Left kidney (tissue), 2 donors: ENCODE measurements around the gene PTTG1IP. TPM values are rescaled to one million over a fixed set of nuclear protein-coding genes. Genes with fewer than 3 reads are reported as not detected.

Experiments used
- DNase-seq: peaks from one replicate; pipeline ENCODE4 v3.0.0-alpha.2; 2013
- polyA plus RNA-seq: library from polyadenylated mRNA; unstranded; fragments of 120-200 nt; gene quantifications from one replicate; pipeline ENCODE4 v1.2.1, GENCODE V29; 2013; ENCODE audit not compliant: insufficient read length

PTTG1IP gene
- polyA plus RNA-seq, 1 donor, result 298 TPM

DNA sequence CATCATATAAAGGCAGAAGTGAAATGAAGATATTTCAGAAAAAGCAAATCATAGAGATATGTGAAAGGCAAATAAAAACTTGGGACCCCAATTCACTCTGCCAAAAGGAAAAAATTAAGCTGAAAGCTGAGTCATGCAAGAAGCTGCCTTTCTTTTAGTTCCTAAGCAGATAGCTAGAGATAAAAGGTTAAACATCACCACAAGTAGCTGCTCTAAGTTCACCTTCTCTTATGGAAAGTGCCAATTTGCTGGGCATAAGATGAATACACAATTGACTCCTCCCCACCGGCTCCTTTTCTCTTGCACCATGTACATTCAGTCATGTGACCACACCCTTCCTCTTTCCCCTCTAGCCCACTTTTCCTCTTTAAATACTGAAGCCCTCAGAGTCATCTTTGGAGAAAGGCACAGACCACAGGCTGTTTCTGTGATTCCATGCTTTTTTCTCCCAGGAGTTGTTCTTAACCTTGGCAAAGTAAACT, 50.3 kb downstream of the PTTG1IP start:
- DNase-seq, result no peak

DNA sequence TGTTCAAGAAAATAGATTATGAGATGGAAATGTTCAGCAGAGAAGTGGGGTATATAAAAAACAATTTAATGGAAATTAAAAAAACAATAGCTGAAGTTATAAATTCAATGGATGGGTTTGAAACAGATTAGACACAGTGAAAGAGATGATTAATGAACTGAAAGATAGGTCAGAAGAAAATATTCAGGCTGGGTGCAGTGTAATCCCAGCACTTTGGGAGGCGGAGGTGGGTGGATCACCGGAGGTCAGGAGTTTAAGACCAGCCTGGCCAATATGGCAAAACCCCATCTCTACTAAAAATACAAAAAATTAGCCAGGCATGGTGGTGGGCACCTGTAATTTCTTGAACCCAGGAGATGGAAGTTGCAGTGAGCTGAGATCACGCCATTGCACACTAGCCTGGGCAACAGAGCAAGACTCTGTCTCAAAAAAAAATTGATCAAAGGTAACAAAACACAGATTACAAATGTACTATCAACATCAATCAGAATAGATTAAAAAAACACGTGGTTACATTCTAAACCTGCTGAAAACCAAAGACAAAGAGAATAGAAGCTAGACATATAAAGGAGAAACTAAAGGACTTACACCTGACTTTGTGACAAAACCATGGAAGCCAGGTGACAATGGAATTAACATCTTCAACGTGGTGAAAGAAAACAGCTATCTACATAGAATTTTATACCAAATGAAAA, 50.9 kb downstream of the PTTG1IP start:
- no peak for DNase-seq

DNA sequence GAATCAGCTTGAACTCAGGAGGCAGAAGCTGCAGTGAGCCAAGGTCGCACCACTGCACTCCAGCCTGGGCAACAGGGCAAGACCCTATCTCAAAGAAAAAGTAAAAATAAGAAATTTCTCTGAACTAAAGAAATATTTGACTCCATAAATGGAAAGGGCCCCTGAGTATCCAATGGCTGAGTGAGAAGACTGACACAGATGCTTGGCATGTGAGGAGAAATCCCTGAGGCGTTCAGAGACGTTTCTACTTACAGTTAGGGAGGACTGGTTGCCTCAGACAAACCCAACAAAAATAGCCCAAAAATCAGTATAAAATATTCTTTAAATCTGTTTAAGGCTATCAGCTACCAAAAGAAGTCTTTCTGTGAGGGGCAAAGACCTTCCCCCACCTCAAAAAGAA, 52.6 kb downstream of the PTTG1IP start:
- no peak for DNase-seq

DNA sequence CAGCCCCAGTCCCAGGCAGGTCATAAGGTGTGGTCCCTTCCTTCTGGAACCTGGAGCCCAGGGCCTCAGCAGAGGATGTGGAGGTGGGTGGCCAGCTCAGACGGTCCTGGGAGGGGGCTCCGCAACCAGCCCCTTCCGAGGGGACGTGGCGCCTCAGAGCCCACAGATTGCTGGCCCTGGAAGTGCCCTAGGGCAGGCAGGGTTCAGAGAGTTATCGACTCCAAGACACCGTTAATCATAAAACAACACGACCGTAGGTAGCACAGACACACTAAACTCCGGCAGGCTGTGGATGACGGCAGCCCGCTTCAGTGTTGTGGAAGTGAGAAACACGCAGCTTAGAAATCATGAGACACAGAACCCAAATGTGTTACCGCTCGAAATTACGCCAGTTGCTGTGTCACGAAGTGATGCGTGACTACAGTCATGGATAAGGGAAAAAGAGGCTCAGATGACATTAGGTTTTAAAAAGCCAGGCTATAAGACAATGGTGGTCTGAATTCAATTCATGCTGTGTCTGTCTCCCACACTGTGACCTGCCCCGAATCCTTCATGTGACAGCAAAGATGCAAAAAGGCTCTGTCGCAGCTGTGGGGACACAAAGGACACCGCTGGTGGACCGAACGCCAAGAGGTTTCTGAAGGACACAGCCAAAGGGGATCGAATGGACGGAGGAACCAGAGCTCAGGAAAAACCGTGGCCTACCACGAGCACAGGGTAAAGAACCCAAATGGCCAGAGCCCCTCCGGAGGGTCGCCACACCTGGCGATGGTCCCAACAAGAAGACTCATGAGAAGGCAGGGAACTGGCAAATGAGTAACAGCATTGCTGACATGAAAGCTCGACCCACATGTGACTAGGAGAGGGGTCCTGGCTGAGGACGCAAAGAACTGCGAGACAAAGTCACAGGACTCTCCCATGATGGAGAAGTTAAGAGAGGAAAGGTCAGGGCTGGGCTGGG, 53.9 kb downstream of the PTTG1IP start:
- DNase-seq, result no peak

DNA sequence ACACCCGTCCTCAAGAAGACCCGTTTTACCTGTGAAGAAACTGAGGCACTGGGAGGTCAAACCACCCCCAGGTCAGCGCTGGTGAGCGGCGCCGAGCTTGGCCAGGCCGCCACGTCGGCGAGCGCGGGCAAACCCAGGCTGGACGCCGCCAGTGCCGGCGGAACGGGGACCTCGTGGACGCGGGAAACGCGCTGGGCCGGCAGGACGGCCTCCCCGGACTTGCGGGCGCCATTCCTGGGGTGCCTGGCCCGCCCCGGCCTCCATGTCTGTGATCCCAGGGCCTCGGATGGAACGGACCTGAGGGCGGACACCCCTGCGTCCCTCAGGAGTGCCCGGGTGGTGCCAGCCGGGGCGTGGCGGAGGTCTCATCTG, 54.9 kb downstream of the PTTG1IP start:
- DNase-seq, result no peak

DNA sequence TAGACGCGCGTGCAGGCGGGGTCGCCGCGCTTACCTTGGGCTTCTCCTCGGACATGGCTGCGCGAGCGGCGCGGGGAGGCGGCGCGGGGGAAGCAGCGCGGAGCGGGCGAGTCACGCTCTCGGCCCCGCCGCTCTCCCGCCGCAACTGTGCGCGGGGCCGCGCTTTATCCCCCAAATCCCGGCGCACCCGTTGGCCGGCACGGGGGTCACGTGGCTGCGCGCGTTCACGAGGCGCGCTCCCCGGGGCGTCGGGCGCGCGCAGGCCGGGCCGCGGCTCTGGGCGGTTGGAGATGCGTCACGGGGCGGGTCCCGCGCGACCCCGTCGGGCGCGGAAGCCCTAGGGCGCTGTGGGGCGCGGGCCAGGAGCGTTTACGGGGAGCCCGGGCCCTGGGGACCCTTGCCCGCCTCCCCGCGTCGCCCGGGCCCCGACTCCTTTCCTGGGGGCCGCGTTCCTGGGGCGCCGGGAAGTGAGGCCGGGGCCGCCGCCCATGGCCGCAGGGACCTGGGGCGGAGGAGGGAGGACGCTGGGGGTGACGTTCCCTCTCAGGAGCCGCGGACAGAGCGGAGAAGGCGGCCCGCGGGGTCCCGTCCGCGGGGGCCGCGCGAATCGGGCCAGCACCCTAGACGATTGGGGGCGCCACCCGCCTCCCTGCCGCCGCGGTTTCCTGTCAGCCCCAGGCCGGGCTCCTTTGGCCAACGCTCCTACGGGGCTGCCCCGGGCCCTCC, 55.4 kb downstream of the PTTG1IP start, which contains the start of gene SUMO3:
SUMO3 (minus strand) TSS at position 149 of the 726 bp plus-strand sequence; CDS start at position 55, 94 bp downstream.
- DNase-seq, result peak; percentile 77

DNA sequence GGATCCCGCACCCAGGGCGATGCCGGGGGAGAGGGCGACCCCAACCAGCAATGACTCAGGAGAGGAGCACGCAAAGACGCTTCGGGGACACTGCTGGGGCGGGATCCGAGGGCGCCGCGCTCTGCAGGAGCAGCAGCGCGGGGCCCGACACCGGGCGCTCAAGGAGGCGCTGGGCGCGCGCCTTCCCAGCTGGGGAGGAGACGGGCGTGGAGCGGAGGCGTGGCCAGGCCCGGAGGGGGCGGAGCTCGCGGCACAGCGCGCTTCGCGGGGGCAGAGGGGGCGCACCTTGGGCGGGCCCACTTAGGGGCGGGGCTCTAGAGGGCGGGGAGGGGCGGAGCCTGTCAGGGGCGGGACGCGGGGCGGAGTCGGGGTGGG, 56.0 kb downstream of the PTTG1IP start:
- DNase-seq, result peak; percentile 86

DNA sequence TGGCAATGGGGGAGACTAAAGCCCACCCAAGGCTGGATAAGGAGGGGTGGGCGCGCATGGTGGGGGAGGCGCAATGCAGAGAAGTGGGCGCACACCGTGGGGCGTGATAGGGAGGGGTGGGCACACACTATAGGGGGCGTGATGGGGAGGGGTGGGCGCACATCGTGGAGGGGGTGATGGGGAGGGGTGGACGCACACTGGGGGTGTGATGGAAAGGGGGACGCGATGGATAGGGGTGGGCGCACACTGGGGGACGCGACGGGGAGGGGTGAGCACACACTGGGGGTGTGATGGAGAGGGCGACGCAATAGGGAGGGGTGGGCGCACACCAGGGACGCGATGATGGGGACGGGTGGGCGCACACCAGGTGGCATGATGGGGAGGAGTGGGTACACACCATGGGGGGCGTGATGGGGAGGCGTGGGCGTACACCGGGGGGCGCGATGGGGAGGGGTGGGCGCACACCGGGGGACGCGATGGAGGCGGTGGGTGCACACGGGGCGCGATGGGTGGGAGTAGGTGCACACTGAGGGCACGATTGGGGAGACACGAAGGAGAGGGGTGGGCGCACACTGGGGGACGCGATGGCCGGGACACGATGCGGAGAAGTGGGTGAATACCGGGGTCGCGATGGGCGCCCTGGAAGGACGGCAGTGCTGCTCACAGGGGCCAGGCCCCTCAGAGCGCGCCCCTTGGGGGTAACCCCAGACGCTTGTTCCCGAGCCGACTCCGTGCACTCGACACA, 56.6 kb downstream of the PTTG1IP start:
- DNase-seq, result no peak

DNA sequence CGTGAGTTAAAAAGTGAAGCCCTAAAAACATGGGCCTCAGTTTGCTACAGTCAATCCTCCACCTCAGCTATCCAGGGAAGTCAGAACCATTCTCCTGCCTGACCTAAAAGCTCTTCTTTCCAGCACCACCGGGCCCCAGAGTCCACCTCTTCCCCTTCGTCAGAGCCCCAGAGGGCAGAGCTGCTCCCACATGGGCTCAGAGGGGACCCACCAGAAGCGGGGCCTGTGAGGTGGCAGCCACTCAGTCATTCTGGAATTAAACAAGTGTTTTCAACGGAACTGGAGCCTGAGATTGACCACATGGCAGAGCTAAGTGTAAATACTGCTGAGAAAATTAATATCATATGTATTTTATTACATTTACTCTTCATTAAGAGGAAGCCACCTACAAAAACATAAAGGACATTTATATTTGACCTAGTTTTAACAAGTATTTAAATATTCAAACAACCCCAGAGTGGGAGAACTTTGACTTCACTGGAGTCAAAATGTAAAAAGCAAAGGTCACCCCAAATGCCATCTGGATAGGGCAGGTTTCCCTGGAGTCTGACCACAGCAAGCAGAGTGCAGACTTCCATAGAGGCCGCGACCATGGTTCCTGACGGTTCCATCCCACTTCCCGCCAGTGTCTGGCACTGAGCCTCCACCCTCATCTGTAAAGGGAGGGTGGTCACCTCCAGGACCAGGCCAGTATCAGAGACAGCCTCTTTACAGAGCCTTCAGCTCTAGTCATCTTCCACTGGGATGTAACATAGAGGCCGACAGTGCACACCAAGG, 57.5 kb downstream of the PTTG1IP start:
- no peak for DNase-seq

DNA sequence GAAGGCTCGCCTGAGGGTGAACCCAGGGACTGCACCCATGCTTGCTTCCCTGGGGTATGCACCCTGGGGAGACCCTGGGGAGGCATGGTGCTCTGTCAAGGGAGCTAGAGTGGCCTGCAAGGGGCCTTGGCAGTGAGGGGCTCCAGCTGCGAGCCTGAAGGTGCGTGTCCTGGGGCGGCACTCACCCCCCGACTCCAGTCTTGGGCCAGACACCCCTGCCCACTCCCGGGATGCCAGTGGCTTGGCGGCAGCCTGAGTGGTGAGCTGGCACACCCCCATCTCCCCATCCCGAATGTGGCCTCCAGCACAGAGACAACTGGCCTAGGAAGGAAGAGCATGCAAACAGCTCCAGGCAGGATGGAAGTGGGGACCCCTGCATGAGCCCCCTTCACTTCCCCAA, 58.3 kb downstream of the PTTG1IP start:
- DNase-seq, result no peak

DNA sequence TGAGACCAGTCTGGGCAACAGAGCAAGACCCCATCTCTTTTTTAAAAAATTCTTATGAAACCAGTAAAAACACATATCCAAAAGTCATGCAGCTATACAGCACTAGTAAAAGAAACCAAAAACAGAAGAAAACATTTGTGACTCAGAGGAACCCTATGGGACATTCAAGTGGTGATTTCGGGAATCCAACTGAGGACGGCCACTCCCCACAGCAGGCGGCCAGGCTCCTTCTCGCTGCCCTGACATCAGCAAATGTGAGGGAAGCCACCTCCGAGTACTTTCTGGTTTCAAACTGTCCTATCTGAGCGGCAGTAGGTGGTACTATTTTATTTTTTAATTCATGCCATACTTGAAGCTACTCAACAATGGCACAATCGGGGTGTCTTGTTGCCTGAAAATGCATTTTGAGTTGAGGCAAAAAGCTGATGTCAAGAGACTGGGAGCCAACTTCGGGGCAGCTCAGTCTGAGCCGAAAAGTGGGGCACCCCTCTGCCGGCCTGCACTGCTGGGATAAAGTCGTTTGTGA, 58.9 kb downstream of the PTTG1IP start:
- DNase-seq, result no peak

DNA sequence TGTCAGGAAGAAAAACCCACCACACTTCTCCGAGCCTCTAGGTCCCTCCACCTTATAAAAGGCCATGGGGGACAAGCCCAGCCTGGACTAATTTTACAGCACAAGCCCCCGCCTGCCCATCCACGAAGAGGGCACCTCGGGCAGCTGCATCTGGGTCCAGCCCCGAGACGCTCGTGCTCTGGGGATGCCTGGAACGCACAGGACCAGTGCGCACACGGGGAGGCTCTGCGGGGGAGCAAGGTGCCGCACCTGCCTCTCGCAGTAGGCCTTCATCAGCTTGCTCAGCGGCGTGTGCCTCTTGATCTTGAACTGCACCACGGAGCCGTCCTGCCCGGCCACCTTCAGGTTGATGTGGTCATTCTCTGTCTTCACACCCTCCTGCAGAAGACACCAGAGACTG, 59.8 kb downstream of the PTTG1IP start:
- DNase-seq, result no peak

DNA sequence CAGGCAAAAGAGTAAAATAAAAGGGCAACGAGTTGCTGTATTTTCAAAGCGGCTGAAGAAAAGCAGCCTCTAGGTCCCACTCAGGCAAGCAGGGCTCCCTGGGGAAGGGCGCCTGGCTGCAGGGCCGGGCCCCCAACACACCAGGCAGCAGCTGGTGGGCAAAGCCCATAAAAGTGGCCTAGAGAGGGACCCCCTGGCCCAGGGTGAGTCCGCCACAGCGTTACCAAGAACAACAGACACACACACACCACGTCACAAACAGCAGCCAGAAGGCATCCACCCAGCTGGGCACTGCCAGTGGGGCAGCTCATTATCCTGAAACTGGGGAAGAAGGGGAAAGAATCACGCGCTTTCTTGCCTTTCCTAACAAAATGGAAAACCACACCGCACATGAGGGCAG, 60.3 kb downstream of the PTTG1IP start:
- no peak for DNase-seq

DNA sequence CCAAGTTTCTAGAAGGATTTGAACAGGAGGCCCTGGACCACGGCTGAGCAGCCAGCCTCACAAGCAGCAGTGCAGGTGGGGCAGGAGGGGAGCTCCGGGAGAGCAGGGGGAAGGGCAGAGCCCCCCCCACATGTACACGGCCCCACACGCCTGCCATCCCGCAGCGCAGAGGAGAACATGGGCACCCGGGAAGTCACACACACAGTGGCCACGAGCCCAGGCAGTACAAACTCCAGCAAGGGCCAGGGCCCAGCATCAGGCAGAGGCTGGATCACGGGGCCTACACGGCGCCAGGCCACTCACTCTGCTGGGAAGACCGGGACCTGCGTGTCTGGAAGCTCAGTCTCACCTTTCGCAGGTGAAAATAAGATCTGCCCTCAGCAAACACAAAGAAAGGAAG, 60.9 kb downstream of the PTTG1IP start:
- no peak for DNase-seq

DNA sequence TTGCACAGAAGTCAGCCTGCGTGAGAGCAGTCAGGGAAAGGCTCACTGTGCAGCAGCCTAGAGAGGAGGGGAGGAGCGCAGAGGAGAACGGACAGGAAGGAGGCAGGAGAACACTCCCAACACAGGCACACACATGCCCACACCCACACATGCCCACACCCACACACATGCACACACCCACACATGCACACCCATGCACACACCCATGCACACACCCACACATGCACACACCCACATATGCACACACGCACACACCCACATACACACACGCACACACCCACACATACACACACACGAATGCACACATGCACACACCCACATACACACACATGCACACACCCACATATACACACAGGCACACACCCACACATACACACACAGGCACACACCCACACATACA, 62.7 kb downstream of the PTTG1IP start:
- DNase-seq, result no peak

DNA sequence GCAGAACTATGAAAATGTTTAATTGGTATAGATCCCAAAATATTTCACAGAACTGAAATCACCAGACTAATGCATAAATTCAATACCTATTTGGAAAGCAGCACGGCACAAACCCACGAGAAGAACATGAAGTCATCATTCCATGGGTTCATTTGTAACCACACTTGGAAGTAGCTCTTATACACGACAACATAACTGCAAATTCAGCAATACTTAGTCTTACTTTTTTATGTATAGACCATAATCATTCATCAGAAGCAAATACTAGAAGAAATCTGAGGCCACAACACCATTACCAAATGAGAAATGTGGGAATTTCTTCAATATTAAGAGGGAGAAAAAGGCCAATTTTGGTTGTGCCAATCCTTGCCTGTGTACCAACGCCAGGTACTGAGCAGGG, 67.6 kb downstream of the PTTG1IP start:
- DNase-seq, result no peak

DNA sequence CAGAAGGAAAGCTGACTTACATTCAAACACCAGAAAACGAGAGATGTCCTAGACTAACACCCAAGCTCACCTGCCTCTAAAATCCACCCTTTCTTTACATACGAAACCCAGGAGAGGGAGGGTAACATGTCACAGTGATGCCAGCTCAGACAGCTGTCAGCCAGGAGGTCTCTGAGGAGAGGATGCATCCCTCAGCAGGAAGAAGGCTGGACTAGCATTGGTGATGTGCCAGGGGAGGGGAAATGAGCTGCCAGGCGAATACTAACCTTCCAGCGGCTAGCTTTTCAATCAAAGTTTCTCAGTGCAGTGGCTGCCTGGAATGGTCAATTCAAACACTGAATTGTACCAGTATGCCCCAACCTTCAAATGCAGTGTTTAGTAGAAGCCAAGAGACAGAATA, 68.3 kb downstream of the PTTG1IP start:
- DNase-seq, result no peak

DNA sequence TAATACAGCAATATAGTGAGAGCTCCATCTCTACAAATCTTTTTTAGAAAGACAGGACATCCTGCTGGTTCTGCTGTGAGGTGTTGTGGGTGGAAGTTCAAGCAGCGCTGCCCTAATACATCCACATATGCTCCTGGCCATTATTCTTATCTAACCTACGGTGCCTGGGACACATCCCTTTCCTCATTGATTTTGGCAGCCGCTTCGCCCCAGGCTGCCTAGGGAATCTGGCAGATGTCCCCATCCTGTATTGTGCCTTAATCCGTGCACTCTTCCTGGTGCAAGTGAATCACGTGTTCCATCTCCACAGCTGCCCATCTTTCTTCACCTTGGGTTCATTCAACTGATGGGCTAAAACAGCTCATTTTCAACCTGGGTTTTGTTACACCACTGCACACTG, 68.7 kb downstream of the PTTG1IP start:
- no peak for DNase-seq

DNA sequence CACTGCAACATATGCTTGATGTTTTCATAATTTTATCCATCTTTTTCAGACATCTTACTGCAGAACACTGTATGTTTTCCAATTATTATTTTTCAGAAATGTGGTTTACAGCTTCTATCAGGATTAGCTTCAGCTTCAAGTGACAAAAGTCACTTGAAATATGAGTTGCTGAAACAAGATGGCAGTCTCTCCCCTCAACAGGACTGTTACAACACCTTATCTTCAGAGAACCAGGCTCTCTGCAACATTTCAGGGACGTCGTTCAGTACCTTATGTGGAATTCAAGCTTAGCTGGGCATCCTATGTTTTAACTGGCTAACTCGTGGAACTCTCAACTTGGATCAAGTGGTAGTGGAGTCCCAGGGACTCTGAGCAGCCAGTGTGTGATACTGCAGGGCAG, 69.8 kb downstream of the PTTG1IP start:
- DNase-seq, result no peak

DNA sequence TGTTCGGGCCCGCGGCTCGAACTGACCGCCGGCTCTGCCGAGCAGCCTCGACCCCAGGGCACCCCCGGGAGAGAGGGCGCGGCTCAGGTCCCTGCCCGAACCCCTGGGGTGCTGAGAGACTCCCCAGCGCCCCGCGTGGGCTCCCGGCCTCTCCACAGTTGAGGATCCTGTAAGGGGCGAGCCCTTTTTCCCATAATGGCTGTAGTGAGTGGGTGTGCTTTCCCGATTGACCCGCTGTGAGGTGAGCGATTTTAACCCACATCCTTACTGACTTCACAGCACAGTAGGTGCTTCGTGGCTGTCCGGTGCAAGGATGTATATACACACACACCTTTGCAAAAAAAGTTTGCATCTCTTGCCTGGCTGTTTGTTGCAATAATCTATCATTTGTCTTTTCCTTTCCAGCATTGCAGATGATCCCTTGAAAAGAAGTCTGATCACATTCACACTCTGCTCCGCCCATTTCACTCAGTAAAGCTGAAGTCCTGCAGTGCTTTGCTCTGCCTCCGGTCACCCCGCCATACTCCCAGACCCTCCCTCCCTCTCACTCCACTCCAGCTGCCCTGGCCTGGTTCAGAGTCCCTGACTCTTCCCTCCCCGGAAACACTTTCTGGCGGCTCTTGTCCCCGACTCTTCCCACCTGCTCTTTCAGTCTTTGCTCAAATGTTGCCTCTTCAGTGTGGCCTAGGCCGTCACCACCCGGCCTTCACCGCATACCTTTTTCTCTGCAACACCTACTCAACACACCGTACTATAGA, 70.9 kb downstream of the PTTG1IP start:
- DNase-seq, result no peak
